Measurements from ENCODE around the gene CUL7.

CUL7 gene

DNA sequence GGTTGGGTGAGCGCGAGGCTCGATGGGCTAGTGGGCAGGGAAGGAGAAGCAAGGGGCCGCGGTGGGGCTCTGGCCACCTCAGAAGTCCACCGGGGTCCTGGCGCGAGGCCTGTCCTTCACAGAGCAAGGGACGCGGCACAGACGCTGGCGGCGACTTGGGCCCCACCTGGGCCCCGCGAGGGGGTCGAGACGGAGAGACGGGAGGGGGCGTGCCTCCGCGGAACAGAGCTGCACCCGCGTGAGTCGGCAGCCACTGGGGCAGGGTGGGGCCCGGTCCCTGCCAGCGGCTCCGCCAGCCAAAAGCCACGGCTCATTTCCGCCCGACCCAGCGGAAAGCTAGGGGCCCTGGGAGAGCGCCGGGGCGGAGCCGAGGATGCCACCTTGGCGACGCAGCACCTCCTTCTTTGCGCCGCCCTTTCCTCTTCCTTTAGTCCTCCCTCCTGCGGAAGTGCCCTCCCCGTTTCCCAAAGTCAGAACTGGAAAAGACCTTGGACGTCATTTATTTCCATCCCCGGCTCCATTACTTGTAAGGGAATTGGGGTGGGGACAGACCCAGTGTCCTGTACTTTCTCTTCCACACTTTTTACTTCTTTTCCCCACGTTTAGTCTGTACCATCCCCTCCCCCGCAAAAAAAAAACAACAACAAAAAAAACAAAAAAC lies at the start of gene CUL7:
Gene CUL7, minus strand, starts transcription at position 307 of the 661 bp plus-strand sequence. CDS start 1,063 bp downstream, outside the sequence.
- Histone ChIP-seq H3K9me3 (ENCODE audit: severe bottlenecking) (no peaks in the 10 kb centered on the region), H3K36me3 (peaks cover 85% of the 10 kb centered on the region), H3K4me3 (ENCODE audit: low read depth, low read length) (peak within 1 kb of the TSS; percentile 77), H3K27ac (peak within 1 kb of the TSS; percentile 93), H3K27me3 (ENCODE audit: insufficient read depth, low read depth, severe bottlenecking) (no peaks in the 10 kb centered on the region)
- DNase-seq, result peak; percentile 98
- TF ChIP-seq, protein P1, sequence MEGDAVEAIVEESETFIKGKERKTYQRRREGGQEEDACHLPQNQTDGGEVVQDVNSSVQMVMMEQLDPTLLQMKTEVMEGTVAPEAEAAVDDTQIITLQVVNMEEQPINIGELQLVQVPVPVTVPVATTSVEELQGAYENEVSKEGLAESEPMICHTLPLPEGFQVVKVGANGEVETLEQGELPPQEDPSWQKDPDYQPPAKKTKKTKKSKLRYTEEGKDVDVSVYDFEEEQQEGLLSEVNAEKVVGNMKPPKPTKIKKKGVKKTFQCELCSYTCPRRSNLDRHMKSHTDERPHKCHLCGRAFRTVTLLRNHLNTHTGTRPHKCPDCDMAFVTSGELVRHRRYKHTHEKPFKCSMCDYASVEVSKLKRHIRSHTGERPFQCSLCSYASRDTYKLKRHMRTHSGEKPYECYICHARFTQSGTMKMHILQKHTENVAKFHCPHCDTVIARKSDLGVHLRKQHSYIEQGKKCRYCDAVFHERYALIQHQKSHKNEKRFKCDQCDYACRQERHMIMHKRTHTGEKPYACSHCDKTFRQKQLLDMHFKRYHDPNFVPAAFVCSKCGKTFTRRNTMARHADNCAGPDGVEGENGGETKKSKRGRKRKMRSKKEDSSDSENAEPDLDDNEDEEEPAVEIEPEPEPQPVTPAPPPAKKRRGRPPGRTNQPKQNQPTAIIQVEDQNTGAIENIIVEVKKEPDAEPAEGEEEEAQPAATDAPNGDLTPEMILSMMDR (IDR thresholded peaks at IDR 0.05; ENCODE audit: low read depth, low read length), result no peak; the same call in 1 of the 2 replicates

- Histone ChIP-seq H3K27me3 (ENCODE audit: insufficient read depth, low read depth, severe bottlenecking) (no peaks in the 10 kb centered on the region), H3K9me3 (ENCODE audit: severe bottlenecking) (no peaks in the 10 kb centered on the region), H3K4me3 (ENCODE audit: low read depth, low read length) (no peak overlapping the region), H3K36me3 (peaks cover 4% of the 10 kb centered on the region; the same call in 1 of the 2 replicates), H3K27ac (no peak overlapping the region)
- no peak for DNase-seq
- TF ChIP-seq, protein P1 (IDR thresholded peaks at IDR 0.05; ENCODE audit: low read depth, low read length), result no peak
These were observed 47.8 kb upstream of the CUL7 start for GRCh38 chr6:43101497-43101896.

GRCh38 chr6:43097502-43097901 lies 43.9 kb upstream of the CUL7 start:
- no peaks in the 10 kb centered on the region for H3K9me3 ChIP-seq (ENCODE audit: severe bottlenecking)
- TF ChIP-seq, protein P1 (IDR thresholded peaks at IDR 0.05; ENCODE audit: low read depth, low read length), result no peak
- peaks cover 3% of the 10 kb centered on the region for H3K36me3 ChIP-seq
- DNase-seq, result no peak
- no peak overlapping the region for H3K4me3 ChIP-seq (ENCODE audit: low read depth, low read length)
- no peak overlapping the region for H3K27ac ChIP-seq
- no peaks in the 10 kb centered on the region for H3K27me3 ChIP-seq (ENCODE audit: insufficient read depth, low read depth, severe bottlenecking)

GRCh38 chr6:43097098-43097489 lies 43.4 kb upstream of the CUL7 start:
- Histone ChIP-seq H3K9me3 (ENCODE audit: severe bottlenecking) (no peaks in the 10 kb centered on the region), H3K27ac (no peak overlapping the region), H3K36me3 (peaks cover 3% of the 10 kb centered on the region), H3K27me3 (ENCODE audit: insufficient read depth, low read depth, severe bottlenecking) (no peaks in the 10 kb centered on the region), H3K4me3 (ENCODE audit: low read depth, low read length) (no peak overlapping the region)
- TF ChIP-seq, protein P1 (IDR thresholded peaks at IDR 0.05; ENCODE audit: low read depth, low read length), result no peak
- DNase-seq, result no peak

GRCh38 chr6:43096451-43097097 lies 42.9 kb upstream of the CUL7 start:
- H3K9me3 ChIP-seq (ENCODE audit: severe bottlenecking), result no peaks in the 10 kb centered on the region
- H3K27ac ChIP-seq, result no peak overlapping the region
- no peaks in the 10 kb centered on the region for H3K27me3 ChIP-seq (ENCODE audit: insufficient read depth, low read depth, severe bottlenecking)
- H3K4me3 ChIP-seq (ENCODE audit: low read depth, low read length), result no peak overlapping the region
- TF ChIP-seq, protein P1 (IDR thresholded peaks at IDR 0.05; ENCODE audit: low read depth, low read length), result no peak
- no peak for DNase-seq
- peaks cover 3% of the 10 kb centered on the region for H3K36me3 ChIP-seq

All from WERI-Rb-1 (cell line).